Left lung (tissue), 10 donors: ENCODE results near the gene UBAC2. TPM values are rescaled to one million over a fixed set of nuclear protein-coding genes. Genes with fewer than 3 reads are reported as not detected.
"Not testable (repeated sequence)": the region's sequence is repeated elsewhere in the genome, so short reads cannot be mapped to it uniquely, and the experiment has no call there.

Experiments
- ATAC-seq: fragments of 200-7000 bp; cut with Tn5 transposase; one replicate; pipeline ENCODE4 v1.9.1; 2020; ENCODE audit warnings: moderate library complexity
- DNase-seq, 4 donors: peaks; one replicate each; pipeline ENCODE4 v3.0.0-alpha.2; 2013 to 2020
- H3K27ac ChIP-seq, 2 donors: fragments of 200-600 bp; sonication (generic) in 1 of 2; one replicate each; pipeline versions ENCODE4 v1.5.0 to v1.8.0; 2020 to 2021
- H3K27me3 ChIP-seq, 2 donors: fragments of 200-600 bp; sonication (generic) in 1 of 2; one replicate each; pipeline versions ENCODE4 v1.5.0 to v1.8.0; 2020 to 2021
- H3K36me3 ChIP-seq, 2 donors: fragments of 200-600 bp; sonication (generic) in 1 of 2; one replicate each; pipeline versions ENCODE4 v1.5.0 to v1.8.0; 2020 to 2021
- H3K4me1 ChIP-seq, 2 donors: fragments of 200-600 bp; one replicate each; pipeline ENCODE4 v1.8.0; 2021
- H3K4me3 ChIP-seq, 2 donors: fragments of 200-600 bp; sonication (generic) in 1 of 2; one replicate each; pipeline versions ENCODE4 v1.5.0 to v1.8.0; 2020 to 2021; ENCODE audit warnings: mild to moderate bottlenecking in 1 of 2
- H3K9me3 ChIP-seq, 2 donors: fragments of 200-600 bp; sonication (generic) in 1 of 2; one replicate each; pipeline versions ENCODE4 v1.5.0 to v1.8.0; 2020 to 2021
- intact Hi-C, 2 donors: fragments of 100-400 bp; cut with DNase I; formaldehyde crosslinking; loops; one replicate each; pipeline versions ENCODE4 v1.11.2 to v1.14.2; 2022
- polyA plus RNA-seq, 6 donors: library from polyadenylated mRNA; unstranded; fragments of 120-200 nt; gene quantifications; one replicate each; pipeline ENCODE4 v1.2.1, GENCODE V29; 2013; ENCODE audit not compliant: insufficient read length in 6 of 6
- total RNA-seq, 2 donors: library from RNA; stranded (reverse); fragmentation: NEBNext Ultra II Directional; extraction: Animal tissue kit (Norgen Biotek cat#: 25700); gene quantifications; one replicate each; pipeline ENCODE4 v1.2.1, GENCODE V29; 2021
- TF ChIP-seq, protein P1 (sequence below), 2 donors: fragments of 200-600 bp; sonication (generic) in 1 of 2; IDR thresholded peaks; one replicate each; pipeline versions ENCODE4 v1.5.0 to v1.8.0; 2021; ENCODE audit warnings: antibody characterized with exemption in 2 of 2
- donor health status: DM: no; HTN: yes; CAD: no.
- donor health status: DM: no; HTN: no; CAD: no.

UBAC2 gene
- total and polyA plus RNA-seq, 8 donors: 56.1 to 71.6 (median 66.4) TPM

DNA sequence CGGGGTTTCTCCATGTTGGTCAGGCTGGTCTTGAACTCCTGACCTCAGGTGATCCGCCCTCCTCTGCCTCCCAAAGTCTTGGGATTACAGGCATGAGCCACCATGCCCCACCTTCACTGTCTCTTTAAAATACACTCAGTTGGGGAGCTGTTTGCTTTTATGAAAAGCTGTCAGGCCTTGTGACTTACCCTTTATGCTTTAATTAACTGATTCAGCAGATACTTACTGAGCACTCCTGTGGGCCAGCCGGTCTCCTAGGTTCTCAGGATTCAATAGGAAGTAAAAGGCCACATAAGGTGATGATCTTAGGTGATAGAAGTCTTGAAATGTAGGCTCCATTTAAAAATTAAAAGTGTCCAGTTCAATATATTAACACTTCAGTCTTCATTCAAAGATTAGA lies 7.5 kb downstream of the UBAC2 start:
- TF ChIP-seq, protein P1, sequence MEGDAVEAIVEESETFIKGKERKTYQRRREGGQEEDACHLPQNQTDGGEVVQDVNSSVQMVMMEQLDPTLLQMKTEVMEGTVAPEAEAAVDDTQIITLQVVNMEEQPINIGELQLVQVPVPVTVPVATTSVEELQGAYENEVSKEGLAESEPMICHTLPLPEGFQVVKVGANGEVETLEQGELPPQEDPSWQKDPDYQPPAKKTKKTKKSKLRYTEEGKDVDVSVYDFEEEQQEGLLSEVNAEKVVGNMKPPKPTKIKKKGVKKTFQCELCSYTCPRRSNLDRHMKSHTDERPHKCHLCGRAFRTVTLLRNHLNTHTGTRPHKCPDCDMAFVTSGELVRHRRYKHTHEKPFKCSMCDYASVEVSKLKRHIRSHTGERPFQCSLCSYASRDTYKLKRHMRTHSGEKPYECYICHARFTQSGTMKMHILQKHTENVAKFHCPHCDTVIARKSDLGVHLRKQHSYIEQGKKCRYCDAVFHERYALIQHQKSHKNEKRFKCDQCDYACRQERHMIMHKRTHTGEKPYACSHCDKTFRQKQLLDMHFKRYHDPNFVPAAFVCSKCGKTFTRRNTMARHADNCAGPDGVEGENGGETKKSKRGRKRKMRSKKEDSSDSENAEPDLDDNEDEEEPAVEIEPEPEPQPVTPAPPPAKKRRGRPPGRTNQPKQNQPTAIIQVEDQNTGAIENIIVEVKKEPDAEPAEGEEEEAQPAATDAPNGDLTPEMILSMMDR (IDR thresholded peaks at IDR 0.05): no peak
- DNase-seq: no peak
- Histone ChIP-seq H3K4me1 (peaks cover 4 to 20% of the 10 kb centered on the region in 2 donors), H3K27ac (no peak overlapping the region), H3K36me3 (no peaks in the 10 kb centered on the region), H3K9me3 (no peaks in the 10 kb centered on the region), H3K4me3 (no peak overlapping the region), H3K27me3 (no peaks in the 10 kb centered on the region)
- ATAC-seq: no peak
- intact Hi-C loops: no loop called here

DNA sequence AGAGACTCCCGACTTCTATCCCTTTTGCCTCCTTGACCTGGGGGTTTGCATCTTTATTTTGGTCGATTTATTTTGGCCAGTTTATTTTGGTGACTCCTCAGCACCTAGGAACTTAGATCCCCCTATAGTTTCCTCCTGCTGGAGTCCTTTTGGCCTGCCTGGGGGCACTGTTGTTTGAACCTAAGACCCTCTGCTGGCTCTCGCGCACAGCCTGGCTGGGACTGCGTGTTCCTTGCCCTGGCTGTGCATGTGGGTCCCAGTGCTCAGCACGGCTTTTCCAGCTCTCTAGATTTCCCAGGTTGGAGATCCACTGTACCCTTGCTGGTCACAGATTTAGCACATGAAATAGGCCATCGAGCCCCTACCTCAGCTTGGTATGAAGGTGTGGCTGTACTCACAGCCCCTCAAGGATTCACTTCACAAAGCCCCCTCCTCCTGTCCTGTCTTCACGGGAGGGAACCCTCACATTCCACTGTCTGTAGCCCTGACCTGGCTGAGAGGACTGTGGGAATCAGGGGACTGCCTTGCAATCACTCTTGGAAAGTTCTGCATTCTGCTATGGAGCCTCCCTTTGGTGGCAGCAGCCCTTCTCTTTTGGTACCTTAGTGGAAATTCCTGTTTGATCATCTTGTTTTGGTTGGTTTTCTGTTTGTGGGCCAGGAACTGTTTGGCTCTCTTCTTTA lies 8.3 kb downstream of the UBAC2 start:
- no peak overlapping the region for H3K4me3 ChIP-seq
- H3K27ac ChIP-seq: no peak overlapping the region
- ATAC-seq: no peak
- peaks cover 0 to 12% of the 10 kb centered on the region in 2 donors for H3K4me1 ChIP-seq
- no peaks in the 10 kb centered on the region for H3K9me3 ChIP-seq
- no peaks in the 10 kb centered on the region for H3K27me3 ChIP-seq
- intact Hi-C loops: no loop called here
- no peaks in the 10 kb centered on the region for H3K36me3 ChIP-seq
- TF ChIP-seq, protein P1 (IDR thresholded peaks at IDR 0.05): no peak
- no peak for DNase-seq

DNA sequence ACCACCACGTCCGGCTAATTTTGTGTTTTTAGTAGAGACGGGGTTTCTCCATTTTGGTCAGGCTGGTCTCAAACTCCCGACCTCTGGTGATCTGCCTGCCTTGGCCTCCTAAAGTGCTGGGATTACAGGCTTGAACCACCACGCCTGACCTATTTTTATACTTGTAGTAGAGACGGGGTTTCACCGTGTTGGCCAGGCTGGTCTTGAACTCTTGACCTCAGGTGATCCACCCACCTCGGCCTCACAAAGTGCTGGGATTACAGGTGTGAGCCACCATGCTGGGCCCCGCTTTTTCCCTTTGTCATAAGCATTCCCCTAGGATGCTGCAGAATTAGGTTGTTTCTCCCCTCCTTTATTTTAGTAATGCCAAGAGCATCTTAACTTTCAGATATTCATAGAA lies 10.0 kb downstream of the UBAC2 start:
- H3K9me3 ChIP-seq, H3K27ac ChIP-seq, H3K36me3 ChIP-seq, H3K4me3 ChIP-seq, intact Hi-C loops, H3K27me3 ChIP-seq, DNase-seq, H3K4me1 ChIP-seq, ATAC-seq: not testable (repeated sequence)

DNA sequence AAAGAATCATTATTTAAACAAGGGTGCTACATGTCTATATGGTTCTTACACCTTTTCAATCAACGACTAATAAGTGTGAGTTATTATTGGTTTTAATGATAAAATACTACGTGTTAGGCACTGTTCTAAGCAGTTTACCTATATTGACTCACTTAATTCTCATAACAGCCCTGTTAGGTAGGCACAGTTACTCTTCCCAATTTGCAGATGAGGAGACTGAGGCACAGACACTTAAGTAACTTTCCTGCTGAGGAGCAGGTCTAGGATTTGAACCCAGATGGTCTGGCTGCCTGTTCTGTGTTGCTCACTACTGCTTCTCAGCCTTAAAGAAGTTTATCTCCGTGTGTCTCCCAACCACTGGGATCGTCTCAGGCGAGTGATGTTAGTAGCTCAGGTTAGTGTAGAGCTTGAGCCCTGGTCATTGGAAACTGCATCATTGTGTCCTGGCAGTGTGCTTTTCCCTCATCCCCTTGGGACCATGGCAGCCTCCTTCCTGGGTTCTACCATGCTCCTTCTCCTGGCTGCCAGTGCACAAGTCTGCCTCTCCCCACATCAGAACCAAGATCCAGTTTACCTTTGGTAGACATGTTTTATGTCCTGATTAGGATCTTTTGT lies 10.9 kb downstream of the UBAC2 start:
- no peaks in the 10 kb centered on the region for H3K27me3 ChIP-seq
- H3K27ac ChIP-seq: no peak overlapping the region
- H3K9me3 ChIP-seq: no peaks in the 10 kb centered on the region
- TF ChIP-seq, protein P1 (IDR thresholded peaks at IDR 0.05): no peak
- H3K36me3 ChIP-seq: peaks cover 0 to 3% of the 10 kb centered on the region in 2 donors
- ATAC-seq (no peak), DNase-seq (no peak)
- H3K4me1 ChIP-seq: peaks cover 0 to 4% of the 10 kb centered on the region in 2 donors
- H3K4me3 ChIP-seq: no peak overlapping the region
- intact Hi-C loops: no loop called here

DNA sequence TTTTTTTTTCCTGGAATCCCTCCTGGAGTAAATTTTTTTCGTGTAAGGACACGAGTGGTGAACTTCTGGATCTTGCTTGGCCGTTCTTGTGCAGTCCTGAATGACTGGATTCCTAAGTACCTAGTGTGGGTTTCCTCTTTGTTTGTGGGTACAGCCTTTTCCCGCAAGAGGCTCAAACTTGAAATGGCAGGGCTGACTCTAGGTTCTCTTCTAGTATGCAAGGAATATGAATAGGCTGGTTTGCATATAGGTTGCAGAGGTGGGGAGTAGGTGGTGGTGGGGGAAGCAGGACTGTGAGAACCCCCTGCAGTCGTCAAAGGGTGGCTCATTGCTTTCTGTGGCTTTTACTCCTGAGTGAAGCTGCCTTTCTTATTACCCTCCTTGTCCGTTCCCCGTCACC lies 13.6 kb downstream of the UBAC2 start:
- ATAC-seq (no peak), DNase-seq (no peak)
- intact Hi-C loops: no loop called here
- Histone ChIP-seq H3K27me3 (no peaks in the 10 kb centered on the region), H3K36me3 (peaks cover 0 to 3% of the 10 kb centered on the region in 2 donors), H3K9me3 (no peaks in the 10 kb centered on the region), H3K4me1 (peaks cover 12 to 28% of the 10 kb centered on the region in 2 donors), H3K4me3 (no peak overlapping the region), H3K27ac (no peak overlapping the region)
- TF ChIP-seq, protein P1 (IDR thresholded peaks at IDR 0.05): no peak
